ENCODE results near the gene ZFPL1. TPM values are rescaled to one million over a fixed set of nuclear protein-coding genes. Genes with fewer than 3 reads are reported as not detected.

The ZFPL1 gene
- 21.5 and 40.3 TPM in 2 replicates for total RNA-seq (ENCODE audit: low replicate concordance)

GRCh38 chr11:65083834-65084597 is at the start of gene ZFPL1, which contains the start of gene CDCA5:
ZFPL1 (plus strand) TSS chr11:65084222; CDS start chr11:65084699, 477 bp downstream.
CDCA5 (minus strand) TSS chr11:65084040; CDS start chr11:65083978, 62 bp downstream.

GRCh38 chr11:65040847-65041622 is 43.0 kb upstream of the ZFPL1 start, which contains the start of gene SAC3D1:
SAC3D1 (plus strand) TSS chr11:65041210; CDS start chr11:65041293, 83 bp downstream.

GRCh38 chr11:65058419-65059054 is 25.5 kb upstream of the ZFPL1 start, which contains the start of gene NAALADL1:
NAALADL1 (minus strand) TSS chr11:65058553; CDS start chr11:65058521, 32 bp downstream.

GRCh38 chr11:65095974-65096806 is 12.2 kb downstream of the ZFPL1 start, which contains the start of gene VPS51:
VPS51 (plus strand) TSS chr11:65096214; CDS start chr11:65096251, 37 bp downstream.

GRCh38 chr11:65111744-65112545 is 27.9 kb downstream of the ZFPL1 start, which contains the start of gene TM7SF2:
TM7SF2 (plus strand) TSS chr11:65111872; CDS start chr11:65112016, 144 bp downstream.

GRCh38 chr11:65117206-65118096 is 33.4 kb downstream of the ZFPL1 start, which contains the start of gene ZNHIT2:
ZNHIT2 (minus strand) TSS chr11:65117701; CDS start chr11:65117653, 48 bp downstream.

GRCh38 chr11:65121865-65122696 is 38.1 kb downstream of the ZFPL1 start, which contains the start of the genes FAU and MRPL49:
FAU (minus strand) TSS chr11:65122134; CDS start chr11:65121813, 321 bp downstream.
MRPL49 (plus strand) TSS chr11:65122321; CDS start chr11:65122347, 26 bp downstream.

GRCh38 chr11:65134240-65134951 is 50.4 kb downstream of the ZFPL1 start, which contains the start of gene SYVN1:
SYVN1 (minus strand) TSS chr11:65134519; CDS start chr11:65133601, 918 bp downstream.

Other genes starting within 250 kb of the ZFPL1 start
- gene CDC42BPG, start 239.6 kb upstream of the ZFPL1 start, total RNA-seq (ENCODE audit: low replicate concordance), result under 0.01 and 0.08 TPM in 2 replicates
- 71.9 and 97.1 TPM in 2 replicates for gene EHD1, start 205.6 kb upstream of the ZFPL1 start, total RNA-seq (ENCODE audit: low replicate concordance)
- gene ATG2A, start 167.0 kb upstream of the ZFPL1 start, total RNA-seq (ENCODE audit: low replicate concordance), result 5.6 and 9.2 TPM in 2 replicates
- gene PPP2R5B, start 159.5 kb upstream of the ZFPL1 start, total RNA-seq (ENCODE audit: low replicate concordance), result 4.3 and 8.9 TPM in 2 replicates
- not detected in 2 replicates for gene GPHA2, start 148.3 kb upstream of the ZFPL1 start, total RNA-seq (ENCODE audit: low replicate concordance)
- gene MAJIN, start 112.1 kb upstream of the ZFPL1 start, total RNA-seq (ENCODE audit: low replicate concordance), result not detected in 2 replicates
- 0.15 TPM in 1 of 2 replicates, not detected in the other for gene BATF2, start 87.3 kb upstream of the ZFPL1 start, total RNA-seq (ENCODE audit: low replicate concordance)
- 91.6 and 106 TPM in 2 replicates for gene ARL2, start 70.1 kb upstream of the ZFPL1 start, total RNA-seq (ENCODE audit: low replicate concordance)
- gene SNX15, start 56.8 kb upstream of the ZFPL1 start, total RNA-seq (ENCODE audit: low replicate concordance), result 5.9 TPM in 2 replicates
- gene SAC3D1, start 43.0 kb upstream of the ZFPL1 start, total RNA-seq (ENCODE audit: low replicate concordance), result 6.3 and 8.6 TPM in 2 replicates
- 13.1 and 25.5 TPM in 2 replicates for gene NAALADL1, start 25.7 kb upstream of the ZFPL1 start, total RNA-seq (ENCODE audit: low replicate concordance)
- 0.35 and 2.2 TPM in 2 replicates for gene CDCA5, start 182 bp upstream of the ZFPL1 start, total RNA-seq (ENCODE audit: low replicate concordance)
- gene VPS51, start 12.0 kb downstream of the ZFPL1 start, total RNA-seq (ENCODE audit: low replicate concordance), result 215 and 350 TPM in 2 replicates
- 7.6 and 8.8 TPM in 2 replicates for gene TM7SF2, start 27.6 kb downstream of the ZFPL1 start, total RNA-seq (ENCODE audit: low replicate concordance)
- gene ZNHIT2, start 33.5 kb downstream of the ZFPL1 start, total RNA-seq (ENCODE audit: low replicate concordance), result 3.0 and 7.5 TPM in 2 replicates
- 499 and 518 TPM in 2 replicates for gene FAU, start 37.9 kb downstream of the ZFPL1 start, total RNA-seq (ENCODE audit: low replicate concordance)
- 25.4 and 41.2 TPM in 2 replicates for gene MRPL49, start 38.1 kb downstream of the ZFPL1 start, total RNA-seq (ENCODE audit: low replicate concordance)
- 11.7 and 19.7 TPM in 2 replicates for gene SYVN1, start 50.3 kb downstream of the ZFPL1 start, total RNA-seq (ENCODE audit: low replicate concordance)
- not detected in 2 replicates for gene SPDYC, start 86.0 kb downstream of the ZFPL1 start, total RNA-seq (ENCODE audit: low replicate concordance)
- 49.4 and 94.9 TPM in 2 replicates for gene CAPN1, start 97.7 kb downstream of the ZFPL1 start, total RNA-seq (ENCODE audit: low replicate concordance)
- gene POLA2, start 177.7 kb downstream of the ZFPL1 start, total RNA-seq (ENCODE audit: low replicate concordance), result 3.4 and 3.9 TPM in 2 replicates
- gene CDC42EP2, start 230.6 kb downstream of the ZFPL1 start, total RNA-seq (ENCODE audit: low replicate concordance), result 8.5 and 17.2 TPM in 2 replicates
- 19.4 and 27.6 TPM in 2 replicates for gene DPF2, start 249.6 kb downstream of the ZFPL1 start, total RNA-seq (ENCODE audit: low replicate concordance)